Right ventricle myocardium inferior (tissue), 1 donor: ENCODE data around the gene WDR87. TPM values are rescaled to one million over a fixed set of nuclear protein-coding genes. Genes with fewer than 3 reads are reported as not detected.
"Not testable (repeated sequence)": the region's sequence is repeated elsewhere in the genome, so short reads cannot be mapped to it uniquely, and the experiment has no call there.

Experiments used
- ATAC-seq: fragments of 200-7000 bp; cut with Tn5 transposase; one replicate; pipeline ENCODE4 v1.9.1; 2020; ENCODE audit warnings: mild to moderate bottlenecking, moderate library complexity
- DNase-seq: peaks from one replicate; pipeline ENCODE4 v3.0.0; 2021; ENCODE audit errors: missing footprints
- intact Hi-C: fragments of 100-400 bp; cut with DNase I; formaldehyde crosslinking; loops from one replicate; pipeline ENCODE4 v1.11.0; 2022
- total RNA-seq: library from RNA; stranded (reverse); fragmentation: NEBNext Ultra II Directional; extraction: Animal tissue kit (Norgen Biotek cat#: 25700); gene quantifications from one replicate; pipeline ENCODE4 v1.2.1, GENCODE V29; 2021
- donor health status: DM: no; HTN: yes; CAD: no; lungs with severe emphysema.

Gene WDR87
- total RNA-seq, 1 donor from 2014 or later, result not detected

- intact Hi-C loops, result loop anchor here (5.0 kb wide), 1 partner anchor 332 kb away; no protein-coding TSS in a partner anchor
- ATAC-seq (no peak), DNase-seq (no peak)
These were observed 6.4 kb downstream of the WDR87 start for GRCh38 chr19:37899966-37900365.

- ATAC-seq (no peak), DNase-seq (no peak)
- intact Hi-C loops, result no loop called here
These were observed 6.9 kb downstream of the WDR87 start for GRCh38 chr19:37899453-37899852.

- DNase-seq (no peak), ATAC-seq (peak; percentile 54)
- intact Hi-C loops, result no loop called here
These were observed 10.2 kb downstream of the WDR87 start for GRCh38 chr19:37896180-37896579.

- intact Hi-C loops, result no loop called here
- ATAC-seq (no peak), DNase-seq (no peak)
These were observed 12.4 kb downstream of the WDR87 start for GRCh38 chr19:37893845-37894575.

- no peak for DNase-seq
- intact Hi-C loops, result no loop called here
- ATAC-seq, result no peak
These were observed 19.8 kb downstream of the WDR87 start for GRCh38 chr19:37886571-37886970.

GRCh38 chr19:37885392-37885791, 21.0 kb downstream of the WDR87 start:
- DNase-seq, result no peak
- intact Hi-C loops, result no loop called here
- no peak for ATAC-seq

- intact Hi-C loops, result no loop called here
- ATAC-seq (no peak), DNase-seq (no peak)
These were observed 29.2 kb downstream of the WDR87 start for GRCh38 chr19:37877147-37877546.

- DNase-seq, result no peak
- intact Hi-C loops, result no loop called here
- no peak for ATAC-seq
These were observed 30.4 kb downstream of the WDR87 start for GRCh38 chr19:37876032-37876431.

- DNase-seq (no peak), ATAC-seq (no peak)
- intact Hi-C loops, result no loop called here
These were observed 31.6 kb downstream of the WDR87 start for GRCh38 chr19:37874784-37875183.

- DNase-seq (no peak), ATAC-seq (no peak)
- intact Hi-C loops, result no loop called here
These were observed 34.0 kb downstream of the WDR87 start for GRCh38 chr19:37872383-37872782.

- ATAC-seq (no peak), DNase-seq (no peak)
- intact Hi-C loops, result no loop called here
These were observed 36.5 kb downstream of the WDR87 start for GRCh38 chr19:37869766-37870340.

GRCh38 chr19:37867831-37868230, 38.6 kb downstream of the WDR87 start:
- DNase-seq, result no peak
- no peak for ATAC-seq
- intact Hi-C loops, result no loop called here

GRCh38 chr19:37865930-37866329, 40.5 kb downstream of the WDR87 start:
- DNase-seq, ATAC-seq, intact Hi-C loops: not testable (repeated sequence)

GRCh38 chr19:37864501-37864900, 41.9 kb downstream of the WDR87 start:
- intact Hi-C loops, result no loop called here
- no peak for DNase-seq
- ATAC-seq, result no peak

GRCh38 chr19:37855098-37855497, 51.3 kb downstream of the WDR87 start:
- intact Hi-C loops, result no loop called here
- ATAC-seq, result peak; percentile 63
- no peak for DNase-seq

- DNase-seq (no peak), ATAC-seq (no peak)
- intact Hi-C loops, result no loop called here
These were observed 60.5 kb downstream of the WDR87 start for GRCh38 chr19:37845932-37846331.

Other genes starting within 250 kb of the WDR87 start
- gene ZNF607, start 186.8 kb downstream of the WDR87 start, total RNA-seq, result 6.1 TPM
- gene ZNF573, start 127.0 kb downstream of the WDR87 start, total RNA-seq, result 9.0 TPM
- gene SIPA1L3, start 614 bp upstream of the WDR87 start, total RNA-seq, result 9.3 TPM